IMR-90 (cell line): ENCODE measurements around the gene SBF2. TPM values are rescaled to one million over a fixed set of nuclear protein-coding genes. Genes with fewer than 3 reads are reported as not detected.

Experiments used
- ATAC-seq: fragments of 200-7000 bp; cut with Tn5 transposase; 2 replicates; pipeline ENCODE4 v1.9.1; 2020; ENCODE audit warnings: low read depth, mild to moderate bottlenecking, moderate library complexity
- BruUV-seq: library from RNA; stranded (reverse); fragments of 400-500 nt; replicated peaks from 2 replicates; lab custom pipeline; 2021; lab: Mats Ljungman, UMichigan
- CTCF ChIA-PET: fragments of 300-600 bp; formaldehyde crosslinking; extraction: SDS; loops from one replicate; lab custom pipeline; 2021; ENCODE audit warnings: antibody characterized with exemption; lab: Yijun Ruan, JAX
- POLR2A ChIA-PET: fragments of 300-600 bp; sonication (Branson Sonifier 250); formaldehyde crosslinking; loops from one replicate; lab custom pipeline; 2022; ENCODE audit warnings: antibody characterized with exemption; ENCODE audit not compliant: unreplicated experiment; lab: Charles Lee
- DNase-seq: peaks from one replicate; pipeline ENCODE4 v3.0.0; 2013
- H2AFZ ChIP-seq: replicated peaks from 2 replicates; pipeline ENCODE3; 2013; ENCODE audit warnings: low read length, mild to moderate bottlenecking; ENCODE audit not compliant: poor library complexity
- H2AK5ac ChIP-seq: 2 replicates; pipeline ENCODE4 v1.6.1; 2013; ENCODE audit warnings: low read depth, low read length, inconsistent platforms
- H2AK9ac ChIP-seq: replicated peaks from 2 replicates; pipeline ENCODE3; 2013; ENCODE audit warnings: mild to moderate bottlenecking, low read depth, low read length, moderate library complexity; ENCODE audit not compliant: poor library complexity
- H2BK120ac ChIP-seq: 2 replicates; pipeline ENCODE4 v1.6.1; 2013; ENCODE audit warnings: low read depth, low read length, inconsistent platforms
- H2BK15ac ChIP-seq: 3 replicates; pipeline ENCODE4 v1.6.1; 2013; ENCODE audit warnings: low read depth, low read length, inconsistent platforms
- H2BK20ac ChIP-seq: 2 replicates; pipeline ENCODE4 v1.6.1; 2013; ENCODE audit warnings: low read depth, mild to moderate bottlenecking, inconsistent platforms, low read length, moderate library complexity
- H2BK5ac ChIP-seq: 2 replicates; pipeline ENCODE4 v1.6.1; 2013; ENCODE audit warnings: mild to moderate bottlenecking, low read depth, low read length, inconsistent platforms; ENCODE audit not compliant: poor library complexity, severe bottlenecking
- H3K14ac ChIP-seq: replicated peaks from 2 replicates; pipeline ENCODE4 v1.6.1; 2013; ENCODE audit warnings: low read depth, low read length, inconsistent platforms
- H3K18ac ChIP-seq: 2 replicates; pipeline ENCODE4 v1.6.1; 2013; ENCODE audit warnings: low read depth, low read length, control low read depth
- H3K23ac ChIP-seq: 2 replicates; pipeline ENCODE4 v1.6.1; 2013; ENCODE audit warnings: low read depth, low read length, inconsistent platforms
- H3K27ac ChIP-seq: 2 replicates; pipeline ENCODE4 v1.5.1; 2013; ENCODE audit warnings: mild to moderate bottlenecking, control low read depth, low read length; ENCODE audit not compliant: insufficient read depth
- H3K27me3 ChIP-seq: 2 replicates; pipeline ENCODE4 v1.6.1; 2013; ENCODE audit warnings: low read length; ENCODE audit not compliant: control insufficient read depth, insufficient read depth
- H3K36me3 ChIP-seq: 2 replicates; pipeline ENCODE4 v1.6.1; 2013; ENCODE audit warnings: low read length, mixed read lengths; ENCODE audit not compliant: control insufficient read depth, insufficient read depth
- H3K4ac ChIP-seq: 2 replicates; pipeline ENCODE4 v1.6.1; 2013; ENCODE audit warnings: low read depth, low read length, inconsistent platforms
- H3K4me1 ChIP-seq: 2 replicates; pipeline ENCODE4 v1.6.1; 2013; ENCODE audit warnings: low read length, mixed read lengths; ENCODE audit not compliant: control insufficient read depth, insufficient read depth
- H3K4me2 ChIP-seq: 2 replicates; pipeline ENCODE4 v1.6.1; 2013; ENCODE audit warnings: low read depth, mild to moderate bottlenecking, control low read depth, low read length, moderate library complexity
- H3K4me3 ChIP-seq: 2 replicates; pipeline ENCODE4 v1.5.1; 2013; ENCODE audit warnings: low read depth, mild to moderate bottlenecking, control low read depth, low read length, moderate library complexity; ENCODE audit not compliant: insufficient read depth
- H3K56ac ChIP-seq: 2 replicates; pipeline ENCODE4 v1.6.1; 2013; ENCODE audit warnings: low read length, inconsistent platforms; ENCODE audit not compliant: insufficient read depth; ENCODE audit errors: extremely low read depth
- H3K79me1 ChIP-seq, 2 experiments: 2 replicates each; pipeline ENCODE4 v1.6.1; 2013; ENCODE audit warnings: low read length in 2 of 2, inconsistent platforms in 1 of 2, low read depth in 1 of 2
- H3K9ac ChIP-seq: 2 replicates; pipeline ENCODE4 v1.6.1; 2013; ENCODE audit warnings: low read depth, low read length, control low read depth
- H3K9me1 ChIP-seq: 2 replicates; pipeline ENCODE4 v1.6.1; 2013; ENCODE audit warnings: low read length, inconsistent platforms; ENCODE audit not compliant: insufficient read depth
- H3K9me3 ChIP-seq: 2 replicates; pipeline ENCODE4 v1.6.1; 2013; ENCODE audit warnings: low read length; ENCODE audit not compliant: control insufficient read depth, insufficient read depth
- H4K20me1 ChIP-seq: 2 replicates; pipeline ENCODE4 v1.6.1; 2013; ENCODE audit warnings: low read length, inconsistent platforms; ENCODE audit not compliant: insufficient read depth
- H4K5ac ChIP-seq: 2 replicates; pipeline ENCODE4 v1.6.1; 2013; ENCODE audit warnings: mild to moderate bottlenecking, low read depth, low read length, control low read depth
- H4K8ac ChIP-seq, 2 experiments: 2 replicates each; pipeline ENCODE4 v1.6.1; 2013; ENCODE audit warnings: low read depth in 2 of 2, low read length in 2 of 2, control low read depth in 1 of 2, inconsistent platforms in 1 of 2
- H4K91ac ChIP-seq: 2 replicates; pipeline ENCODE4 v1.6.1; 2013; ENCODE audit warnings: low read depth, low read length, inconsistent platforms; ENCODE audit not compliant: insufficient read depth
- CTCF ChIP-seq: conservative IDR thresholded peaks from 2 replicates; pipeline ENCODE4 v1.5.1; 2012; ENCODE audit warnings: mild to moderate bottlenecking, low read depth, low read length, improper control_type of control experiment
- ELK1 ChIP-seq: fragments of 150-350 bp; IDR thresholded peaks from 2 replicates; pipeline ENCODE4 v1.6.1; 2016; ENCODE audit warnings: low read depth, mild to moderate bottlenecking, low read length, moderate library complexity, borderline replicate concordance
- MAFK ChIP-seq: IDR thresholded peaks from 2 replicates; pipeline ENCODE4 v1.6.1; 2012; ENCODE audit warnings: low read depth, low read length, improper control_type of control experiment
- MAZ ChIP-seq: IDR thresholded peaks from 2 replicates; pipeline ENCODE4 v1.6.1; 2012; ENCODE audit warnings: low read depth, mild to moderate bottlenecking, low read length, improper control_type of control experiment, moderate library complexity, borderline replicate concordance
- MXI1 ChIP-seq: IDR thresholded peaks from 2 replicates; pipeline ENCODE4 v1.6.1; 2012; ENCODE audit warnings: low read depth, mild to moderate bottlenecking, low read length, moderate library complexity, borderline replicate concordance
- NFE2L2 ChIP-seq: fragments of 150-350 bp; IDR thresholded peaks from 2 replicates; pipeline ENCODE4 v1.6.1; 2016; ENCODE audit warnings: low read depth, mild to moderate bottlenecking, low read length
- POLR2A ChIP-seq: IDR thresholded peaks from 2 replicates; pipeline ENCODE4 v1.6.1; 2012; ENCODE audit warnings: mild to moderate bottlenecking, low read depth, low read length
- RAD21 ChIP-seq: IDR thresholded peaks from 2 replicates; pipeline ENCODE4 v1.6.1; 2012; ENCODE audit warnings: low read length, improper control_type of control experiment
- RCOR1 ChIP-seq: IDR thresholded peaks from 2 replicates; pipeline ENCODE4 v1.6.1; 2012; ENCODE audit warnings: mild to moderate bottlenecking, low read length, improper control_type of control experiment; ENCODE audit not compliant: insufficient replicate concordance
- RFX5 ChIP-seq: IDR thresholded peaks from 2 replicates; pipeline ENCODE4 v1.8.0; 2012; ENCODE audit warnings: low read depth, mild to moderate bottlenecking, low read length, moderate library complexity
- USF2 ChIP-seq: fragments of 150-350 bp; IDR thresholded peaks from 2 replicates; pipeline ENCODE4 v1.6.1; 2017; ENCODE audit warnings: mild to moderate bottlenecking, antibody characterized with exemption, low read length, low read depth
- dilution Hi-C: fragments of 300-500 bp; cut with HindIII; formaldehyde crosslinking; loops from one replicate; pipeline ENCODE4 v1.14.3; 2018; ENCODE audit warnings: low sequenced_read_pairs; ENCODE audit not compliant: unreplicated experiment
- in situ Hi-C: fragments of 300-500 bp; cut with MboI; formaldehyde crosslinking; loops from 3 replicates; pipeline ENCODE4 v1.14.3; 2019; ENCODE audit warnings: low sequenced_read_pairs, inconsistent platforms, mixed read lengths
- intact Hi-C: fragments of 100-400 bp; cut with micrococcal nuclease; formaldehyde crosslinking; loops from 2 replicates; pipeline ENCODE4 v1.10.0; 2022
- polyA plus RNA-seq, 3 experiments: library from polyadenylated mRNA; depleted of rRNA; stranded (reverse); fragments of >200 nt; gene quantifications; 2 replicates each; pipeline ENCODE4 v1.2.3, GENCODE V29; 2012; ENCODE audit warnings: low replicate concordance in 1 of 3
- total RNA-seq: library from RNA; depleted of rRNA; stranded (reverse); fragments of >200 nt; gene quantifications from 2 replicates; pipeline ENCODE4 v1.2.3, GENCODE V29; 2012

SBF2 gene
- total and polyA plus RNA-seq, 2 of the 4 experiments (the other 2 are of a cell fraction) = 23.8 to 51.8 TPM

GRCh38 chr11:10327254-10327653, 33.2 kb upstream of the SBF2 start:
- dilution Hi-C loops (no loop called here), intact Hi-C loops (loop anchor here (5.0 to 10.0 kb wide), 2 partner anchors 40 to 198 kb away; no protein-coding TSS in a partner anchor), in situ Hi-C loops (no loop called here)
- Histone ChIP-seq H3K4me3 (no peak overlapping the region), H3K9me3 (no peaks in the 10 kb centered on the region), H3K23ac (no peak overlapping the region), H3K36me3 (no peaks in the 10 kb centered on the region), H2BK20ac (peak overlapping the region; percentile 70), H2AK9ac (no peak overlapping the region), H3K14ac (peak overlapping the region; percentile 75; the same call in 1 of the 2 replicates), H3K4me2 (no peak overlapping the region), H3K9me1 (peaks cover 37% of the 10 kb centered on the region), H2BK120ac (peak overlapping the region; percentile 76), H2BK5ac (peak overlapping the region; percentile 90), H3K4me1 (peaks cover 51% of the 10 kb centered on the region), H3K27ac (peak overlapping the region; percentile 8; the same call in 1 of the 2 replicates), H2BK15ac (peak overlapping the region; percentile 97; the same call in 2 of the 3 replicates), H4K20me1 (no peaks in the 10 kb centered on the region), H3K79me1 (peaks cover 0 to 14% of the 10 kb centered on the region in 2 experiments; a peak in 2 of 4 replicates), H3K56ac (no peak overlapping the region), H3K9ac (no peak overlapping the region), H4K8ac (0 out of 4 replicates have a peak overlapping the region, but pooled peaks have one; percentile 8 to 17), H4K91ac (peak overlapping the region; percentile 79; the same call in 1 of the 2 replicates), H2AFZ (no peak overlapping the region), H3K27me3 (no peaks in the 10 kb centered on the region), H3K4ac (peak overlapping the region; percentile 78), H4K5ac (no peak overlapping the region), H2AK5ac (no peak overlapping the region), H3K18ac (peak overlapping the region; percentile 81; the same call in 1 of the 2 replicates)
- BruUV-seq = no TSS peak
- no peak for ATAC-seq
- POLR2A ChIA-PET = no interaction called here
- peak; percentile 51 for DNase-seq
- no peak for TF ChIP-seq ELK1
- TF ChIP-seq NFE2L2 = no peak
- TF ChIP-seq MAFK = no peak
- no peak for TF ChIP-seq MXI1
- TF ChIP-seq RFX5 = no peak
- no peak for TF ChIP-seq USF2
- TF ChIP-seq RCOR1 = no peak
- TF ChIP-seq MAZ = no peak
- no peak for TF ChIP-seq CTCF
- no peak for TF ChIP-seq POLR2A
- TF ChIP-seq RAD21 = no peak
- CTCF ChIA-PET = interaction anchor here (1.1 kb wide), 1 partner anchor 79 kb away, joined by 3 read pairs; no protein-coding TSS in a partner anchor
